ENCODE results near the gene ZPBP2.

ZPBP2 gene

GRCh38 chr17:39915559-39915958, 47.6 kb downstream of the ZPBP2 start:
- no peak for DNase-seq

GRCh38 chr17:39916918-39917317, 48.9 kb downstream of the ZPBP2 start:
- no peak for DNase-seq

GRCh38 chr17:39919087-39919683, 51.2 kb downstream of the ZPBP2 start:
- DNase-seq = no peak

GRCh38 chr17:39920218-39921210, 52.5 kb downstream of the ZPBP2 start:
- DNase-seq = no peak

- DNase-seq = no peak
These were observed 53.3 kb downstream of the ZPBP2 start for GRCh38 chr17:39921323-39921722.

GRCh38 chr17:39922006-39922405, 54.0 kb downstream of the ZPBP2 start:
- no peak for DNase-seq

- no peak for DNase-seq
These were observed 55.2 kb downstream of the ZPBP2 start for GRCh38 chr17:39923230-39923629.

- DNase-seq = no peak
These were observed 56.1 kb downstream of the ZPBP2 start for GRCh38 chr17:39923836-39924690.

- no peak for DNase-seq
These were observed 56.7 kb downstream of the ZPBP2 start for GRCh38 chr17:39924691-39925055.

- DNase-seq = no peak
These were observed 57.5 kb downstream of the ZPBP2 start for GRCh38 chr17:39925282-39926134.

GRCh38 chr17:39926135-39926587, 58.2 kb downstream of the ZPBP2 start:
- DNase-seq = no peak

GRCh38 chr17:39926588-39927100, 58.6 kb downstream of the ZPBP2 start:
- DNase-seq = no peak

Data from NCI-H1694 treated with DMSO at 0.1 percent for 48 hours (cell line).